ENCODE measurements around the gene SCUBE2.

DNA sequence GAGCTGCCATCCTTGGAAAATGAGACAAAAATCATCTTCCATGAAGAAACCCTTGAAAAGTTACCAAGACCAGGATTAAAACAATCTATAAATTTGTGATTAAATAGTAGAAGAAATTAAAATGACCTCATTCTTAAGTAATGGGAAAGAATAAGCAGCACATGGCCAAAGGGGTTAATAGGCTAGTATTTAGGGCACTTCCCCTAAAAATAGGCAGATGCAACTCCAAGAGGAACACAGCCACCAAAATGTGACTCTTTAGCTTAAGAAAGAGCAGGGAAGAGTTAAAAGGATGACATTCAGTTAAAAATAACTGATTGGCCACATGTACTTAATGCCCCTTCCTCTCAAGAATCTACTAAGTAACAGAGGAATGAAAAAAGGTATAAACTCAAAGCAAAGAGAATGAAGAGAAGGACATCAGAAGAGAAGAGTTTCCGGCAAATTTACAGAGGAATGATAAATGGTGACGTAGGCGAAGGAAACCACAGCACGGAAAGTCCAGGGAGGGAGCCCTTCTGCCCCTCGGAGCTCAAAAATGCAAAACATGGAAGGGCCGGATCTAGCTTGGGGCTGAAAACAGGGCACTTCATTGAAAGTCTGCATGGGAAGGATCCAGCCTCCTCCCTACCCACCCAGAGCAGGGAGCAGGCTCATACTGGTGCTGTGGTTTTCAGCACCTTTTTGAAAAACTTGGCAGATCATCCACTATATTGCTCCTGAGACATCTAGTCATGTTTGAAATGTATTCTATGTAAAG is 17.8 kb downstream of the SCUBE2 start:
- TF ChIP-seq, protein P1, sequence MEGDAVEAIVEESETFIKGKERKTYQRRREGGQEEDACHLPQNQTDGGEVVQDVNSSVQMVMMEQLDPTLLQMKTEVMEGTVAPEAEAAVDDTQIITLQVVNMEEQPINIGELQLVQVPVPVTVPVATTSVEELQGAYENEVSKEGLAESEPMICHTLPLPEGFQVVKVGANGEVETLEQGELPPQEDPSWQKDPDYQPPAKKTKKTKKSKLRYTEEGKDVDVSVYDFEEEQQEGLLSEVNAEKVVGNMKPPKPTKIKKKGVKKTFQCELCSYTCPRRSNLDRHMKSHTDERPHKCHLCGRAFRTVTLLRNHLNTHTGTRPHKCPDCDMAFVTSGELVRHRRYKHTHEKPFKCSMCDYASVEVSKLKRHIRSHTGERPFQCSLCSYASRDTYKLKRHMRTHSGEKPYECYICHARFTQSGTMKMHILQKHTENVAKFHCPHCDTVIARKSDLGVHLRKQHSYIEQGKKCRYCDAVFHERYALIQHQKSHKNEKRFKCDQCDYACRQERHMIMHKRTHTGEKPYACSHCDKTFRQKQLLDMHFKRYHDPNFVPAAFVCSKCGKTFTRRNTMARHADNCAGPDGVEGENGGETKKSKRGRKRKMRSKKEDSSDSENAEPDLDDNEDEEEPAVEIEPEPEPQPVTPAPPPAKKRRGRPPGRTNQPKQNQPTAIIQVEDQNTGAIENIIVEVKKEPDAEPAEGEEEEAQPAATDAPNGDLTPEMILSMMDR (IDR thresholded peaks at IDR 0.05) = no peak
- TF ChIP-seq POLR2A (IDR thresholded peaks at IDR 0.05) = no peak

All from vagina (tissue), 2 donors.